Astrocyte (in vitro differentiated cells and primary cell): ENCODE data around the gene NPR1.

Source experiments
- CTCF ChIP-seq: IDR thresholded peaks from 2 replicates; pipeline ENCODE4 v1.5.1; 2011; ENCODE audit warnings: low read depth, mild to moderate bottlenecking, inconsistent platforms, low read length, moderate library complexity; ENCODE audit not compliant: insufficient read depth
- EZH2 ChIP-seq: IDR thresholded peaks from 2 replicates; pipeline ENCODE4 v1.6.1; 2012; ENCODE audit warnings: mild to moderate bottlenecking, low read length, inconsistent platforms; ENCODE audit not compliant: insufficient read depth

- TF ChIP-seq CTCF, result no peak
- TF ChIP-seq EZH2, result no peak
Measured at GRCh38 chr1:153667439-153667838, 11.0 kb upstream of the NPR1 start.
